SK-N-SH (cell line): Measurements from ENCODE around the gene SCARB2.

Experiments used
- CHD2 ChIP-seq: fragments of 150-350 bp; IDR thresholded peaks from 2 replicates; pipeline ENCODE4 v1.6.1; 2018; ENCODE audit warnings: low read length; ENCODE audit not compliant: partially characterized antibody
- FOXM1 ChIP-seq: IDR thresholded peaks from 2 replicates; pipeline ENCODE4 v1.4.0; 2012; ENCODE audit warnings: low read depth, mild to moderate bottlenecking
- JUND ChIP-seq: IDR thresholded peaks from 2 replicates; pipeline ENCODE4 v1.4.0; 2012
- MAX ChIP-seq: IDR thresholded peaks from 2 replicates; pipeline ENCODE4 v1.4.0; 2012; ENCODE audit warnings: low read depth
- NRF1 ChIP-seq: IDR thresholded peaks from 2 replicates; pipeline ENCODE4 v1.6.1; 2012; ENCODE audit warnings: low read depth, mild to moderate bottlenecking, low read length
- POLR2AphosphoS5 ChIP-seq: IDR thresholded peaks from 2 replicates; pipeline ENCODE4 v1.6.1; 2012; ENCODE audit warnings: low read depth, low read length
- RAD21 ChIP-seq: IDR thresholded peaks from 2 replicates; pipeline ENCODE4 v1.6.1; 2012; ENCODE audit warnings: mild to moderate bottlenecking, low read length
- SIN3A ChIP-seq: IDR thresholded peaks from 2 replicates; pipeline ENCODE4 v1.6.1; 2012; ENCODE audit warnings: low read depth, mild to moderate bottlenecking, low read length, moderate library complexity, borderline replicate concordance
- SMC3 ChIP-seq: IDR thresholded peaks from 2 replicates; pipeline ENCODE4 v1.6.1; 2012; ENCODE audit warnings: low read depth, low read length, improper control_type of control experiment
- TAF1 ChIP-seq: IDR thresholded peaks from 2 replicates; pipeline ENCODE4 v1.6.1; 2012; ENCODE audit warnings: low read depth, mild to moderate bottlenecking, low read length, moderate library complexity, borderline replicate concordance
- TEAD4 ChIP-seq: IDR thresholded peaks from 2 replicates; pipeline ENCODE4 v1.4.0; 2012; ENCODE audit warnings: mild to moderate bottlenecking, borderline replicate concordance; ENCODE audit not compliant: insufficient read depth
- USF1 ChIP-seq: IDR thresholded peaks from 2 replicates; pipeline ENCODE4 v1.4.0; 2012; ENCODE audit warnings: low read depth, borderline replicate concordance
- TF ChIP-seq, protein P1 (sequence below): fragments of 200-600 bp; sonication (generic); IDR thresholded peaks from 2 replicates; pipeline ENCODE4 v1.6.1; 2017; ENCODE audit warnings: antibody characterized with exemption, mild to moderate bottlenecking, moderate library complexity
- TF ChIP-seq, protein P2 (sequence below): IDR thresholded peaks from 2 replicates; pipeline ENCODE4 v1.6.1; 2012; ENCODE audit warnings: mild to moderate bottlenecking, low read depth, low read length, moderate library complexity

- TF ChIP-seq CHD2 (no peak), SMC3 (no peak), USF1 (no peak), TAF1 (no peak), SIN3A (no peak), POLR2AphosphoS5 (no peak), MAX (no peak), FOXM1 (no peak), TEAD4 (no peak), RAD21 (no peak), JUND (no peak), NRF1 (no peak)
- TF ChIP-seq, protein P1, sequence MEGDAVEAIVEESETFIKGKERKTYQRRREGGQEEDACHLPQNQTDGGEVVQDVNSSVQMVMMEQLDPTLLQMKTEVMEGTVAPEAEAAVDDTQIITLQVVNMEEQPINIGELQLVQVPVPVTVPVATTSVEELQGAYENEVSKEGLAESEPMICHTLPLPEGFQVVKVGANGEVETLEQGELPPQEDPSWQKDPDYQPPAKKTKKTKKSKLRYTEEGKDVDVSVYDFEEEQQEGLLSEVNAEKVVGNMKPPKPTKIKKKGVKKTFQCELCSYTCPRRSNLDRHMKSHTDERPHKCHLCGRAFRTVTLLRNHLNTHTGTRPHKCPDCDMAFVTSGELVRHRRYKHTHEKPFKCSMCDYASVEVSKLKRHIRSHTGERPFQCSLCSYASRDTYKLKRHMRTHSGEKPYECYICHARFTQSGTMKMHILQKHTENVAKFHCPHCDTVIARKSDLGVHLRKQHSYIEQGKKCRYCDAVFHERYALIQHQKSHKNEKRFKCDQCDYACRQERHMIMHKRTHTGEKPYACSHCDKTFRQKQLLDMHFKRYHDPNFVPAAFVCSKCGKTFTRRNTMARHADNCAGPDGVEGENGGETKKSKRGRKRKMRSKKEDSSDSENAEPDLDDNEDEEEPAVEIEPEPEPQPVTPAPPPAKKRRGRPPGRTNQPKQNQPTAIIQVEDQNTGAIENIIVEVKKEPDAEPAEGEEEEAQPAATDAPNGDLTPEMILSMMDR, result no peak
- TF ChIP-seq, protein P2, sequence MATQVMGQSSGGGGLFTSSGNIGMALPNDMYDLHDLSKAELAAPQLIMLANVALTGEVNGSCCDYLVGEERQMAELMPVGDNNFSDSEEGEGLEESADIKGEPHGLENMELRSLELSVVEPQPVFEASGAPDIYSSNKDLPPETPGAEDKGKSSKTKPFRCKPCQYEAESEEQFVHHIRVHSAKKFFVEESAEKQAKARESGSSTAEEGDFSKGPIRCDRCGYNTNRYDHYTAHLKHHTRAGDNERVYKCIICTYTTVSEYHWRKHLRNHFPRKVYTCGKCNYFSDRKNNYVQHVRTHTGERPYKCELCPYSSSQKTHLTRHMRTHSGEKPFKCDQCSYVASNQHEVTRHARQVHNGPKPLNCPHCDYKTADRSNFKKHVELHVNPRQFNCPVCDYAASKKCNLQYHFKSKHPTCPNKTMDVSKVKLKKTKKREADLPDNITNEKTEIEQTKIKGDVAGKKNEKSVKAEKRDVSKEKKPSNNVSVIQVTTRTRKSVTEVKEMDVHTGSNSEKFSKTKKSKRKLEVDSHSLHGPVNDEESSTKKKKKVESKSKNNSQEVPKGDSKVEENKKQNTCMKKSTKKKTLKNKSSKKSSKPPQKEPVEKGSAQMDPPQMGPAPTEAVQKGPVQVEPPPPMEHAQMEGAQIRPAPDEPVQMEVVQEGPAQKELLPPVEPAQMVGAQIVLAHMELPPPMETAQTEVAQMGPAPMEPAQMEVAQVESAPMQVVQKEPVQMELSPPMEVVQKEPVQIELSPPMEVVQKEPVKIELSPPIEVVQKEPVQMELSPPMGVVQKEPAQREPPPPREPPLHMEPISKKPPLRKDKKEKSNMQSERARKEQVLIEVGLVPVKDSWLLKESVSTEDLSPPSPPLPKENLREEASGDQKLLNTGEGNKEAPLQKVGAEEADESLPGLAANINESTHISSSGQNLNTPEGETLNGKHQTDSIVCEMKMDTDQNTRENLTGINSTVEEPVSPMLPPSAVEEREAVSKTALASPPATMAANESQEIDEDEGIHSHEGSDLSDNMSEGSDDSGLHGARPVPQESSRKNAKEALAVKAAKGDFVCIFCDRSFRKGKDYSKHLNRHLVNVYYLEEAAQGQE, result no peak
Observed at GRCh38 chr4:76232681-76233080, 19.1 kb upstream of the SCARB2 start.
